ENCODE measurements around the gene PAPSS1. TPM values are rescaled to one million over a fixed set of nuclear protein-coding genes. Genes with fewer than 3 reads are reported as not detected.
A peak's percentile ranks its signal among the peaks of the same experiment; 100 is the strongest.
"Not testable (repeated sequence)": the region's sequence is repeated elsewhere in the genome, so short reads cannot be mapped to it uniquely, and the experiment has no call there.

The PAPSS1 gene
- total and polyA plus RNA-seq, 4 experiments from 2014 or later: 23.0 to 38.6 (median 28.7) TPM

DNA sequence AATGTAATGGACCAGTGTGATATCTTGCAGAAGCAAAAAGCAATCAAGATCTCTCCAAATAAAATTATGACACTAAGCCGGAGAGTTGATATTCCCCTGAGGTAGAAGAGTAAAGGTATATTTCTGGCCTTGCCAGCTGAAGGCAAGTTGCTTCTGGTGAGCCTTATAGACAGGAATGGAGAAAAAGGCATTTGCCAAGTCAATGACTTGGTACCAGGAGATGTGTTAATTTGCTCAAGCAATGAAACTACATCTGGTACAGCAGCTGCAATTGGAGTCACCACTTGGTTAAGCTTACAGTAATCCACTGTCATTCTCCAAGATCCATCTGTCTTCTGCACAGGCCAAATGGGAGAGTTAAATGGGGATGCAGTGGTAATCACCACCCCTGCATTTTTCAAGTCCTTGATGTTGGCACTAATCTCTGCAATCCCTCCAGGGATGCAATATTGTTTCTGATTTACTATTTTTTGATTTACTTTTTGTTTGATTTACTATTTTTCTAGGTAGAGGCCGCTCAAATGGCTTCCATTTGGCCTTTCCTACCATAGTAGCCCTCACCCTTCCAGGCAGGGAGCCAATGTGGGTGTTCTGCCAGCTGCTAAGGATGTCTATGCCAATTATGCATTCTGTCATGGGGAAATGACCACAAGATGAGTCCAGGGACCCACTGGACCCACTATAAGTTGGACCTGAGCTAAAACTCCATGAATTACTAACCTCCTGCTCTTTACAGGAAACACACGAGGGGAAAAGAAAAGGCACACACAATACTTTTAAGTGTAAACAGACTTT, 6.3 kb upstream of the PAPSS1 start:
- POLR2A ChIA-PET (ENCODE audit: partially characterized antibody); H3K27me3 Mint-ChIP-seq; H3K36me3 Mint-ChIP-seq; H3K4me3 ChIP-seq (ENCODE audit: low read length in 2 of 2); DNase-seq; H3K9me3 Mint-ChIP-seq; H3K27ac Mint-ChIP-seq; H3K27ac ChIP-seq (ENCODE audit: low read depth, low read length); H3K36me3 ChIP-seq (ENCODE audit: insufficient read depth, low read length); H3K4me1 ChIP-seq (ENCODE audit: insufficient read depth, low read length); H3K27me3 ChIP-seq (ENCODE audit: insufficient read depth, low read length); H3K4me1 Mint-ChIP-seq; H3K4me3 Mint-ChIP-seq; H3K9me3 ChIP-seq (ENCODE audit: control insufficient read depth in 1 of 2, low read length in 2 of 2): not testable (repeated sequence)
- intact Hi-C loops (cut with micrococcal nuclease): loop anchor here (10.0 kb wide), 1 partner anchor 928 kb away; the partner anchor contains the start of gene OSTC
- CTCF ChIA-PET (ENCODE audit: partially characterized antibody): interaction anchor here (1.4 kb wide), 1 partner anchor 10 kb away, joined by 6 read pairs; no protein-coding TSS in a partner anchor

DNA sequence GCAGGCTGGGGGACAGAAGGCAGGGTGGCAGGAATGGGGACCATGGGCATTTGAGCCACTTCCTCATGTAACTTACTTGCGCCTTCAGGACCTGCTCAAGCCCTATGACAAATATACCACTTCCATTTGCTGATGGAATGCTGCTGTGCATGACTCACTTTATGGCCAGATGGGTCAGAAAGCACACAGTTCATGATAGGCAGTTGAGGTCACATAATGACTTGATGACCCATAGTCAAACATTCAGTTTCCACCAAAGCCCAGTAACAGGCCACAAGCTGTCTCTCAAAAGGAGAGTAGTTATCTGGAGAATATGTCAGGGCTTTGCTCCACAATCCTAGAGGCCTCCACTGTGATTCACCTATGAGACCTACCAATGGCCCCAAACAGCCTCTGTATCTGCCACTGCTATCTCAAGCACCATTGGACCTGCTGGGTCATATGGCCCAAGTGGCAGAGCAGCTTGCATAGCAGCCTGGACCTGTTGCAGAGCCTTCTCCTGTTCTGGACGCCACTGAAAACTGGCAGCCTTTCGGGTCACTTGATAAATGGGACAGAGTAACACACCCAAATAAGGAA, 5.3 kb upstream of the PAPSS1 start:
- CTCF ChIA-PET (ENCODE audit: partially characterized antibody): no interaction called here
- intact Hi-C loops (cut with micrococcal nuclease): loop anchor here (10.0 kb wide), 1 partner anchor 929 kb away; the partner anchor contains the start of gene OSTC
- H3K36me3 ChIP-seq (ENCODE audit: insufficient read depth, low read length): no peaks in the 10 kb centered on the region
- H3K4me1 ChIP-seq (ENCODE audit: insufficient read depth, low read length): peaks cover 10% of the 10 kb centered on the region
- no peak for DNase-seq
- no peak overlapping the region for H3K4me3 Mint-ChIP-seq
- H3K27me3 ChIP-seq (ENCODE audit: insufficient read depth, low read length): no peaks in the 10 kb centered on the region
- POLR2A ChIA-PET (ENCODE audit: partially characterized antibody): no interaction called here
- H3K9me3 Mint-ChIP-seq: no peaks in the 10 kb centered on the region
- peaks cover 5 to 16% (median 9%) of the 10 kb centered on the region in 4 donors for H3K4me1 Mint-ChIP-seq
- no peak overlapping the region for H3K27ac Mint-ChIP-seq
- no peaks in the 10 kb centered on the region for H3K9me3 ChIP-seq (ENCODE audit: control insufficient read depth in 1 of 2, low read length in 2 of 2)
- H3K27me3 Mint-ChIP-seq: peaks cover 3 to 10% of the 10 kb centered on the region in 2 donors
- H3K27ac ChIP-seq (ENCODE audit: low read depth, low read length): no peak overlapping the region
- H3K4me3 ChIP-seq (ENCODE audit: low read length in 2 of 2): no peak overlapping the region
- peaks cover 0 to 4% of the 10 kb centered on the region in 2 donors for H3K36me3 Mint-ChIP-seq

DNA sequence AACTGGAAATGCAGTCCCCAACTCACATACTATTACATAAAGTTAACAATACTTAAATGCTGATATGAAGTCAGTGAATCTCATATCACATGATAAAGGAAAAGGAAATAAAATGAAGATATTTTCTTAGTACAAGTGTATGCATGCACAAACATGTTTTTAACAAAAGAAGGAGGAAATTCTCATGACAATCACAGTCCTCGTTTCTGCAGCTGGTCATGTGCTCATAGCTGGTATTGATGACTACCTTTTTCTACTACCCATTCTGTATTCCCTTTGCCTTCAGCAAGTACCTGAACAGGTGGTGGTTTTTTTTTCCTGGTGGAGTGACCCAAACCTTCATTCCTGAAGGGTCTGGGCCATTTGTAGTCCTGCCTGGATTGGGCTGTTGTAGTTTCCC, 3.3 kb upstream of the PAPSS1 start:
- H3K4me1 Mint-ChIP-seq: peaks cover 17 to 34% (median 22%) of the 10 kb centered on the region in 4 donors
- peak overlapping the region in 1 of 7 donors; percentile 38 for H3K27ac Mint-ChIP-seq
- H3K9me3 ChIP-seq (ENCODE audit: control insufficient read depth in 1 of 2, low read length in 2 of 2); H3K27ac ChIP-seq (ENCODE audit: low read depth, low read length); H3K9me3 Mint-ChIP-seq; H3K36me3 Mint-ChIP-seq; H3K27me3 ChIP-seq (ENCODE audit: insufficient read depth, low read length); H3K4me3 ChIP-seq (ENCODE audit: low read length in 2 of 2); DNase-seq; H3K36me3 ChIP-seq (ENCODE audit: insufficient read depth, low read length); CTCF ChIA-PET (ENCODE audit: partially characterized antibody); POLR2A ChIA-PET (ENCODE audit: partially characterized antibody); H3K27me3 Mint-ChIP-seq: not testable (repeated sequence)
- intact Hi-C loops (cut with micrococcal nuclease): loop anchor here (5.0 to 10.0 kb wide), 2 partner anchors 931 to 1979 kb away; partner anchors contain the start of genes CASP6 and OSTC
- peak overlapping the region in 1 of 8 donors; percentile 35 for H3K4me3 Mint-ChIP-seq
- peaks cover 22% of the 10 kb centered on the region for H3K4me1 ChIP-seq (ENCODE audit: insufficient read depth, low read length)

DNA sequence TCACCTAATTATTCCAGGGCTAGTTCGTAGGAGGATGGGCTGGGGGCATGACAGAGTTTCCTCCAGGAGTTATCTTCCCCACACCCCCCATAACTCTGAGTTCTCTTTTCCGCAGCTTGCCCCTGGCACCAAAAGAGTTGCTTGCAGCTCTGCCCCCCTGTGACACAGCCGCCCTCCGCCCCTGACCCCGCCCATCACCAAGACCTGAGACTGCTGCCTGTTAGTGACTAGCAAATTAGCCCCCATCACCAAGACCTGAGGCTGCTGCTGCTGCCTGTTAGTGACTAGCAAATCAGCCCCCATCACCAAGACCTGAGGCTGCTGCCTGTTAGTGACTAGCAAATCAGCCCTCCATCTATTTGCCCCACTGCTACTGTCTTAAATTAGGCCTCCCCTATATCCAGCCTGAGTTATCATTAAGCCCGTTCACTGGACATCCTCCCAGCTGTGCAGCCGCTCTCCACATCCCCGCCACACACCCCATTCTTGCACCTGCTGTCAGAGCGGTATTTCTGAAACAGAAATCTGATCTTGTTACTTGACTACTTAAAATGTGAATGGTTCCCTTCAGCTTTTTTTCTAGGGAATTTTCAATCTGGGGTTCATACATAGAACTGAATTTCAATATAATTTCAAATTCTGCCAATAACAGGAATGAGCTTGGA, 1.5 kb upstream of the PAPSS1 start:
- intact Hi-C loops (cut with micrococcal nuclease): loop anchor here (2.0 to 10.0 kb wide), 3 partner anchors 15 to 1981 kb away; partner anchors contain the start of genes CASP6 and OSTC
- Histone ChIP-seq H3K9me3 (ENCODE audit: control insufficient read depth in 1 of 2, low read length in 2 of 2) (no peaks in the 10 kb centered on the region), H3K4me3 (ENCODE audit: low read length in 2 of 2) (peak overlapping the region; percentile 53 to 94), H3K4me1 (ENCODE audit: insufficient read depth, low read length) (peaks cover 25% of the 10 kb centered on the region), H3K27ac (ENCODE audit: low read depth, low read length) (peak overlapping the region; percentile 73), H3K27me3 (ENCODE audit: insufficient read depth, low read length) (no peaks in the 10 kb centered on the region), H3K36me3 (ENCODE audit: insufficient read depth, low read length) (no peaks in the 10 kb centered on the region)
- Mint-ChIP-seq H3K9me3 (no peaks in the 10 kb centered on the region), H3K4me1 (peaks cover 26 to 45% (median 29%) of the 10 kb centered on the region in 4 donors), H3K4me3 (peak overlapping the region; percentile 91 to 98 (median 96)), H3K27me3 (no peaks in the 10 kb centered on the region), H3K36me3 (peaks cover 0 to 9% of the 10 kb centered on the region in 2 donors), H3K27ac (peak overlapping the region; percentile 91 to 98 (median 94))
- CTCF ChIA-PET (ENCODE audit: partially characterized antibody): interaction anchor here (0.8 to 3.7 kb wide), 3 partner anchors 14 to 37 kb away, joined by 3 to 49 read pairs (median 11); no protein-coding TSS in a partner anchor
- POLR2A ChIA-PET (ENCODE audit: partially characterized antibody): interaction anchor here (0.6 to 2.8 kb wide), 4 partner anchors 15 to 929 kb away, joined by 3 to 16 read pairs (median 9); partner anchors contain the start of genes CYP2U1, HADH and OSTC
- DNase-seq: peak; percentile 20 to 68 (median 25)

DNA sequence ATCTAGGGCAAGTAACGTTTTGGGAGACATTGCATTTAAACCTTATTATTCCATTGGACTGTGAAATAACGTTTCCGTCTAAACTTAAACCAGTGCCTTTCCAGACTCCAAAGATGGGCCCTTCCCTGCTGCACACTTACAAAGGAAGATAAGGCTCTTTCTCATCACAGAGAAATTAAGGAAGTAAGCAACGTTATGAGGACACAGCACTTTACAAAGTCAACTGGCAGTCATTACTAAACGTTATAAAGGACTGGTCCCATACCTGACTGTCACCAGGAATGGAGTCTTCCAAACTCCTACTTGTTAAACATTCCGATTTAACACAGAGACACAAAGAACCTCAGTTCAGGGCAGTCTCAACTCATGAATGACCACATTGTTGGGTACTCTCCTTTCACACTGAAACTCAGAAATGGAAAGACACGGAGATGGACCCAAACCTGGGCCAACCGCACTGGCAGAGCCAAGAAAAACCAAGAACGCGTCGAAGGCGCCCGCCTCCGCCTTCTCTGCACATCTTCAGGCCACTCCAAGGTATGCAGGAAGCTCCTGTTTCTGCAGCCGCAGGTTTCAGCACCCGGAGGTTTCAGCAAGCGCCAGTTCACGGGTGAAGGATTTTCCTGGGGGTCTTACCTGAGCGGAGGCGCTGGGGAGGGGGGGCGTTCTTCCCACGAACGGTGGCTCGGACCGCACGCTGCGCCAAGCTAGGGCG, 670 bp downstream of the PAPSS1 start:
- intact Hi-C loops (cut with micrococcal nuclease): no loop called here
- Histone ChIP-seq H3K4me3 (ENCODE audit: low read length in 2 of 2) (peak overlapping the region; percentile 38 to 94), H3K36me3 (ENCODE audit: insufficient read depth, low read length) (no peaks in the 10 kb centered on the region), H3K27me3 (ENCODE audit: insufficient read depth, low read length) (no peaks in the 10 kb centered on the region), H3K27ac (ENCODE audit: low read depth, low read length) (peak overlapping the region; percentile 69), H3K4me1 (ENCODE audit: insufficient read depth, low read length) (peaks cover 25% of the 10 kb centered on the region), H3K9me3 (ENCODE audit: control insufficient read depth in 1 of 2, low read length in 2 of 2) (no peaks in the 10 kb centered on the region)
- H3K4me1 Mint-ChIP-seq: peaks cover 27 to 45% (median 35%) of the 10 kb centered on the region in 4 donors
- ChIA-PET CTCF (ENCODE audit: partially characterized antibody) (interaction anchor here (3.7 kb wide), 1 partner anchor 16 kb away, joined by 49 read pairs; no protein-coding TSS in a partner anchor), POLR2A (ENCODE audit: partially characterized antibody) (interaction anchor here (0.9 to 2.8 kb wide), 9 partner anchors 13 to 1714 kb away, joined by 3 to 16 read pairs (median 9); partner anchors contain the start of genes AIMP1, CYP2U1, HADH and OSTC)
- DNase-seq: no peak
- H3K27ac Mint-ChIP-seq: peak overlapping the region; percentile 84 to 98 (median 91)
- H3K36me3 Mint-ChIP-seq: peaks cover 0 to 9% of the 10 kb centered on the region in 2 donors
- no peaks in the 10 kb centered on the region for H3K9me3 Mint-ChIP-seq
- H3K4me3 Mint-ChIP-seq: peak overlapping the region; percentile 91 to 98 (median 96)
- H3K27me3 Mint-ChIP-seq: no peaks in the 10 kb centered on the region

DNA sequence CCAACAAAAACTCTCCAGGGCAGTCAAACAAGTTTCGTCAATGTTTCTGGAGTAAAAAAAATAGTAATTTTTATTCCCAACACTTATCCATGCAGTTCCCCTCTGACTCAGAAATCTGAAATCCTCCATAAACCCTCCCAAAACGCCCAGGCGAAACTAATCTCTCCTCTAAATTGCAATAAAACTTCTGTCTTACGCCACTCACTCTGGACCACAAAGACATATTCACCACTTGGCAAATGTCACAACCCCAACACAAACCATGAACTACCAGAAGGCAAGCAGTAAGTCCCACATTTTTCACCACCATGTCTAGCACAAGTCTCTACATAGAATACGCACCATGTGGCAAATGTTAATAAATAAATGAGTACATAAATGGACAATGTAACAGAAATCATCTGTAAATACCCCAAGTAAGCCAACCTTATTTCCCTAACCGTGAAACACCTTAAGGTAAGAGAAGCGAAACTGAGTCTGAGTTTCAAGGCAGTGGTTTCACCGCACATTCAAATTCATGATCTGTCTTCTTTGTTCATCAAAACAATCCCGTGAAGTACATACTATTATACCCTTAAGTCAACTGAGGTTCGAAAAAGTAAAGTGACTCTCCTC, 1.6 kb downstream of the PAPSS1 start:
- no peaks in the 10 kb centered on the region for H3K36me3 ChIP-seq (ENCODE audit: insufficient read depth, low read length)
- H3K4me1 ChIP-seq (ENCODE audit: insufficient read depth, low read length): peaks cover 25% of the 10 kb centered on the region
- peak overlapping the region in 5 of 7 donors; percentile 4 to 91 (median 39) for H3K27ac Mint-ChIP-seq
- DNase-seq: no peak
- H3K27me3 Mint-ChIP-seq: no peaks in the 10 kb centered on the region
- H3K4me1 Mint-ChIP-seq: peaks cover 29 to 45% (median 35%) of the 10 kb centered on the region in 4 donors
- peak overlapping the region; percentile 91 to 98 (median 96) for H3K4me3 Mint-ChIP-seq
- H3K27ac ChIP-seq (ENCODE audit: low read depth, low read length): no peak overlapping the region
- H3K9me3 ChIP-seq (ENCODE audit: control insufficient read depth in 1 of 2, low read length in 2 of 2): no peaks in the 10 kb centered on the region
- ChIA-PET CTCF (ENCODE audit: partially characterized antibody) (no interaction called here), POLR2A (ENCODE audit: partially characterized antibody) (no interaction called here)
- intact Hi-C loops (cut with micrococcal nuclease): no loop called here
- H3K36me3 Mint-ChIP-seq: peaks cover 5 to 9% of the 10 kb centered on the region in 2 donors
- H3K27me3 ChIP-seq (ENCODE audit: insufficient read depth, low read length): no peaks in the 10 kb centered on the region
- H3K4me3 ChIP-seq (ENCODE audit: low read length in 2 of 2): no peak overlapping the region
- H3K9me3 Mint-ChIP-seq: no peaks in the 10 kb centered on the region

Measured in CD4-positive, alpha-beta memory T cell (primary cell).